Hematopoietic multipotent progenitor cell treated with erythropoietin and hydrocortisone succinate and interleukin-3 and kit ligand, for 8 days (in vitro differentiated cells): Measurements from ENCODE around the gene CDH23.

Experiments used
- DNase-seq: peaks from one replicate; pipeline ENCODE4 v3.0.0-alpha.2; 2015

Gene CDH23

DNA sequence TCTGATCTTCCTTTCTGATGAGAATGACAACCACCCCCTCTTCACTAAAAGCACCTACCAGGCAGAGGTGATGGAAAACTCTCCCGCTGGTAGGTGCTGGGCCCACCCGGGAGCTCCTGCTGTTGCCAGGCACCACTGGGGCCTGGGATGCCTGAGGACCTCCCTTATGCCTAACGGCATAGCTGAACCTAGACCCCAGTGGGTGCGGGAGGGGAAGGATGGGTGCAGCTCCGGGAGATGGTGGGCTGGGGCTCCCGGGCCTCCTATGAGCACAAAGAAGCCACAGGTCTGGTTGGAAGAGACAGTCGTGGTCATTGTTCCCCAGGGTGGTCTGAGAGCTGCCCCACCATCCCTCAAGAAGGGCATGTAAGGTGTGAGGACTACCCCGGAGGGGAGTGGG lies 392.2 kb downstream of the CDH23 start:
- no peak for DNase-seq

DNA sequence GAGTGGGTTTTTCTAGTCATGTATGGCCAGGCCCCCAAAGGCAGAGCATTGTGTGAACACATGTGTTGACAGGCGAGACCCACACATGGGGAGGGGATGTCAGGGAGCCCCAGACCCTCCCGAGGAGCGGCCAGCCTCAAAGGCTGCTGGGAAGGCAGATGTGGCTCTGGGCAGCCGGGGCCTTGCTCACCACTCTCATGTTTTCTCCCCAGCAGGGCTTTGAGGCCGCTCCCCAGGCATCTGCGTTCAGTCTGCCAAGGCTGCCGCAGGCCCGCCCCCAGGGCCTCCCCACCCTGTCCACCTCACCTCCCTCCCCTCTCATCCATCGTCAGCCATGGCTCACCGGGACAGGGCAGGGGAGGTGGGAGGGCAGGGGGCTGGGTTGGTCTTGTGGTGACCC lies 393.2 kb downstream of the CDH23 start:
- DNase-seq, result no peak

DNA sequence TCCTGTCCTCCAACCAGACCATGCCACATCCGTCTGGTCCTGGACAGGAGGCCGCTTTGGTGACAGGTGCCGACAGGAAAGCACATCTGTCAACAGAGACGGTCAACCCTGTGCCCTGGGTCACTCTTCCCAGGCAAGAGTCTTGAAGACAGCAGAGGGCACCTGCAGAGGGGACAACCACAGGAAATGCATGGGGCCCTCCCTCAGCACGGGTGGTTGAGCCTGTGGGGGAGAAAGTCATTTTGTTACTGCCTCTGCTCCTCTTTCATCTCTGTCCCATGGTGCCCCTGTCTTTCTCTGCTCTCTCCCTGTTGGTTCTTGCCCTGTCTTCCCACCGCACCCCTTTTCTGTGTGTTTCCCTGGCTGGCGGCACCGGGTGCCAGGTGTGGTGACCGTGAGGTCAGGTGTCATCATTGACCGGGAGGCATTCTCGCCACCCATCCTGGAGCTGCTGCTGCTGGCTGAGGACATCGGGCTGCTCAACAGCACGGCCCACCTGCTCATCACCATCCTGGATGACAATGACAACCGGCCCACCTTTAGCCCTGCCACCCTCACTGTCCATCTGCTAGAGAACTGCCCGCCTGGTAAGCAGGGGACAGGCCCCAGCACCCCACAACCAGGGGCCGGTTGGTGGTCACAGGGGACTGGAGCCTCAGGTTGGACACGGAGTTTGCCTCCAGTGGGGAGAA lies 394.2 kb downstream of the CDH23 start:
- no peak for DNase-seq

DNA sequence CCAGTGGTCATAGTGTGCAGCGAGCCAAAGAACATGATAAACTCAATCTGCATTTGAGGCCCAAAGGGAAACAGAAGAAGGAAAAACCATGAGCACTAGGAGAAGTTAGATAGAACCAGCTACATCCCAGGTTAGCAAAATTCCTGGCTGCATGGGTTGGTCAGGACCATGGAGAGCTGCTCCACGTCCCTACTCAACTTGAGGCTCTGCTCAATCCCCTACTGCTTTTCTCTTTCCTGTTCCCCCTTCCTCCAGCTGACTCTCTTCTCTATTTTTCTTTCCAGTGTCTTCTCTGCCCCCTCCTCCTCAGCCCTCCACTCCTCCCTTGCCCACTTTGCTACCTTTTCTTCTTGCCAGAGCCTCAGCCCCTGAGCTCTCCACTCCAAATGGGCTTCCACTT lies 398.5 kb downstream of the CDH23 start:
- DNase-seq, result peak; percentile 29

DNA sequence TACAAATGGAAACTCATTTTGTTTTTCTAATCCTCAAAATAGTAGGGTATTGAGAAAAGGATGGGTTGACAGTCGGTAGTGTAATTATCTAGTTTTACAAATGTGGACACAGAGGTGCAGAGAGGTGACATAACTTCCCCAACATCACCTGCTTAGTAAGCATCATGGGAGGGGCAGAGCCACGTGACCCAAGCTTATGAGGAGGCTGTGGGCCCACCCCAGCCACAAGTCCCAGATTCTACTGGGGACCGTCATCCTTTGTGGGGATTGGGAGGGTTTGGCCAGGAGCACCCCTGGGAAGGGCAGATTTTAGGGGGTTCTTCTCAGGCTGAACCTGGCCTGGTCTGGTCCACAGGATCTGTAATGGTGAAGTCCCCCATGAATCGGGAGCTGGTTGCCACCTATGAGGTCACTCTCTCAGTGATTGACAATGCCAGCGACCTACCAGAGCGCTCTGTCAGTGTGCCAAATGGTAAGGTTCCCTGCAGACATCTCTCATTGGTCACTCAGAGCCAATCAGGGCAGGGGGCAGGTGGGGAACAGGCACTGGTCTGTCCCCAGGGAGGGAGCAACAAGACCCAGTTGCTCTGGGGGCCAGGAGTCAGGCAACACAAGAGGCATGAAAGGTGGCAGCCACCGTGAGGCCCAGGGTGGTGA lies 400.2 kb downstream of the CDH23 start:
- no peak for DNase-seq

DNA sequence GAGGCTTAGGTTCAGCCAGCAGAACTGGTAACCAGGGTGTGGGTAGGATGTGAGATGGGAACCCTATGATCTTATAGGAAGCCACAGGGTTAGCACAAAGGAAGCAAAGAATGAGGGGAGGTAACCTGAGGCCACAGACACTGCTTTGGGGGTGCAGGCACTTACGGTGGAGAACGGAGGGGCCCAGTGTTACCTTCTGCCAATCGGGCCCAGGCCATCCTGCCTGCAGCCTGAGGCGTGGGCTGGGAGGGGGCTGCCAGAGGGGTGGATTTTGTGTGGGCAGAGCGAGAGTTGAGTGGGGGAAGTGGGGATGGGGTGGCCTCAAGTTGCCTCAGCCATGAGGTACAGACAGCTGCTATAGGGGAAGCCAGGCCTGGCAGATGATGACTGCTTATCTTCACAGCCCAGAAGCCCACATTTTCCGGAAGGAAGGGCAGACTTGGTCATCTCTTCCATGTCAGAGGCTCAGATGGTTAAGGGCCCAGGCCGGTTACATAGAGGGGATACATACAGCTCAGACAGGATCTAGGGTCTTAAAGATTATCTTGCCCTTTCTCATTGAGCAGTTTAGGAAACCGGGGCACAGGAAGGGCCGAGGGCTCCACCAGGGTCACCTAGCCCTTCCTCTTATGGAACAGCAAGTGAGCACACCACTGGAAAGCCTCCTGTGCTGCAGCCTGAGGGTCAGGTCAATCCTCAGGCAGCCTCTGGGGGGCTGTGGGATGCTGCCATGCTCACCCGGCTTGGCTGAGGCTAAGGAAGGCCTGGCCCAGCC lies 401.0 kb downstream of the CDH23 start:
- DNase-seq, result peak; percentile 94

DNA sequence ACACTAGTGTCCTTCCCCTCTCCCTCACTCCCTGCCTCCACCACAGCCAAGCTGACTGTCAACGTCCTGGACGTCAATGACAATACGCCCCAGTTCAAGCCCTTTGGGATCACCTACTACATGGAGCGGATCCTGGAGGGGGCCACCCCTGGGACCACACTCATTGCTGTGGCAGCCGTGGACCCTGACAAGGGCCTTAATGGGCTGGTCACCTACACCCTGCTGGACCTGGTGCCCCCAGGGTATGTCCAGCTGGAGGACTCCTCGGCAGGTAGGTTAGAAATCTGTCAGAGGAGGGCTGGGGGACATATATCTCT lies 401.5 kb downstream of the CDH23 start:
- DNase-seq, result no peak

DNA sequence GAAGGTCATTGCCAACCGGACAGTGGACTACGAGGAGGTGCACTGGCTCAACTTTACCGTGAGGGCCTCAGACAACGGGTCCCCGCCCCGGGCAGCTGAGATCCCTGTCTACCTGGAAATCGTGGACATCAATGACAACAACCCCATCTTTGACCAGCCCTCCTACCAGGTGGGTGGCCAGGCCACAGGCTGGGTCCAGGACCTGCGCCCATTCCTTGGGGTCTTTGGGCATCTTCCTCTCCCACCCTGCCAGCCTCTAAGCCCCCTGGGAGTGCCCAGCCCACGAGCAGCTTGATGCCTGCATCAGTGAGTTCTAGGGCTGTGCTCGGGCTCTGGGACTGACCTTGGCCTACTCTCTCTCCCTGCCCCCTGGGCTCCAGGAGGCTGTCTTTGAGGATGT lies 402.4 kb downstream of the CDH23 start:
- DNase-seq, result no peak

DNA sequence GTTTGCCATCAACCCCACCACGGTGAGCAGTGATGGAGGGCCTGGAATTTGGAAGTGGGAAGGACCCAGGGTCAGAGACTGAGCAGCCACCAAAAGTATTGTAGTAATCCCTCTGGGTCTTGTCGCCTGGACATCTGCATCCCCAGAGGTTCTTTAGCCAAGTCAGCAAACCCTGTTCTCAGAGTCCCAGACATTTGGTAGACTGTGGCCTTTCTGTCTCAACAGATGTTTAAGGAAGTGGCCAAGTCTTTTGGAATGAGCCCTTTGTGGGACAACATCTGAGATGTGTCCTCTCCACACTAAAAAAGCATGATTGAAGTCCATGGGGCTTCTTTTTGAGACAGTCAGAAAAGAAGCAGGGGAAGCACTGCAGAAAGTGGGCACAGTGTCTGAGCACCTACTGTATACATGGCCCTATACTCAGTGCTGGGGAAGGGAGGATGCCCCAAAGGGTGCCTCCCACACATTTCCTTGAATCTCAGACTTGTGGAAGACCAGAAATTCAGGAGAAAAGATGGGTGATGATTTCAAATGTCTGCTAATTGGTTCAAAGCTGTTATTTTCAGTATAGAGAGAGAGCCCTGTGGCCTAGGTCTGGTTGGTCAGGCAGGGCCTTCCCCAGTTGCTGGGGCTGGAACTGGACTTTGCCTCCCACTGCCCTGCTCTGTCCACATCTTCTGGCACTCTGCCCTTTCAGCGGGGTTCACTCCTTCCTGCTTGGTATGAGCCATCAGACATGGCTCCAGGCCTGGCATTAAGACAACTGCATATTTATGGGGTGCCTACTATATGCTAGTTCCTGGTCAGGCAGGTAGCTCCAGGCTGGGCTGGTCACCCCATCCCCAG lies 403.1 kb downstream of the CDH23 start:
- no peak for DNase-seq

DNA sequence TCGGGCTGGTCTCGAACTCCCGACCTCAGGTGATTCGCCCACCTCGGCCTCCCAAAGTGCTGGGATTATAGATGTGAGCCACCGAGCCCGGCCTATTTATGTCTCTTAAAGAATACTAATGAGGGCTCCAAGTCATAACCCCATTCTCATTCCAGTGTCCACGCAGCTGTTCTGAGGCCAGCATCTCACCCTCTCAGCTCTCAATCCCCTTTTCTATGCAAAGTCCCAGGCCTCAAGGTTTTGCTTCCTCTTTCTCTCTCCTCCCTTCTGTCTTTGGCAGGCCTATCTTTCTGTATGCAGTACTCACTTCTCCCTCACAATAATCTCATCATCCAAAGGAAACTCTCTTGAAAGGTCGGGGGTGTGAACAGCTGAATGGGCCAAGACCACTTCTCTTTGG lies 404.6 kb downstream of the CDH23 start:
- peak; percentile 12 for DNase-seq

DNA sequence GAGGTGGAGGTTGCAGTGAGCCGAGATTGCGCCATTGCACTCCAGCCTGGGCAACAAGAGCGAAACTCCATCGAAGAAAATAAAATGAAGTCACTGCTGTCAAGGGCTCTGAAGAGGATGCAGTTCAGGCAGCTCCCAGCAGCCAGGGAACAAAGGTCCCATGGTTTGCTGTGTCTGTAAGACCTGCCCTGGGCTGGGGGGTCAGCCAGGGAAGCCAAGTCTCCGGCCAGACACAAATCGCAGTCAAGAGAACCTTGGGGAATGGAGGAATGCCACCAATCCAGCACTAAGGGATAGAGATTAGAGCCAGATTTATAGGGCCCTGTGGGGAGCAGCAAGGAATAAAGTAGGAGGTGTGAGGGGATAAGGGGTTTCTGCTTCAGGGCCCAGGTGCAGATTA lies 405.5 kb downstream of the CDH23 start:
- DNase-seq, result no peak

DNA sequence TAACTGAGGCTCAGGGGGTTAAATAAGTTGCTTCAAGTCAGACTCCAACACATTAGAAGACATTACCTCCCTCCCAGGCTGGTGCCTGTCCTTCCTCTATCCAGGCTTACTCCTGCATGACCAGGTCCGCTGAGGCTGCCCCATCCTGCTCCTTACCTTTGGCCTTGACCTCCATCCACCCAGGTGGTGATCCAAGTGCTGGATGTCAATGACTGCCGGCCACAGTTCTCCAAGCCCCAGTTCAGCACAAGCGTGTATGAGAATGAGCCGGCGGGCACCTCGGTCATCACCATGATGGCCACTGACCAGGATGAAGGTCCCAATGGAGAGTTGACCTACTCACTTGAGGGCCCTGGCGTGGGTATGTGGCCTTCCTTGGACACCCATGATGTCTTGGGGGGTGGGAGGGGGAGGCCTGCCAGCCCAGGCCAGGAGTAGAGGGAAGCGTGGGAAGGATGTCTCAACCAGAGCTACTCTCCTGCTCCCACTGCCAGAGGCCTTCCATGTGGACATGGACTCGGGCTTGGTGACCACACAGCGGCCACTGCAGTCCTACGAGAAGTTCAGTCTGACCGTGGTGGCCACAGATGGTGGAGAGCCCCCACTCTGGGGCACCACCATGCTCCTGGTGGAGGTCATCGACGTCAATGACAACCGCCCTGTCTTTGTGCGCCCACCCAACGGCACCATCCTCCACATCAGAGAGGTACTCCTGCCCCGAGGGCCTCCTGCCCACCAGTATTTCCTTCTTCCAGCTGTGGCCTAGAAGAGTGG lies 406.2 kb downstream of the CDH23 start:
- no peak for DNase-seq

DNA sequence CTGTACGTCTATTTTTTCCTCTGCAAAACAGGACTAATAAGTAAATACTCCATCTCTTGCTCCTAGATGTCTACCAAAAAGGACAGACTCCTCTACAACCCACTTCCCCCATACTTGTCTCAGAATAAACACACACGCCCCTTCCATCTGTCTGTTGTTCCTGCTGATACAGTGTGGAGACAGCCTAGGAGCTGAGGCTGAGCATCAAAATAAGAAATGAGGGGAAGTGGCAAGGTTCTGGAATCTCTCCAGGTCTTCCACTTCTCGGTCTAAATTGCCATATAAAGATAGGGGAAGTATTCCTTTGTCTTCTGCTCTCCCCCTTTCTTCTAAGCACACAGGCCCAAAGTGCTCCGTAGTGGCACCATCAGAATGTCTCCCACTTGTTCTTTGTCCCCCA lies 407.4 kb downstream of the CDH23 start:
- peak; percentile 41 for DNase-seq

DNA sequence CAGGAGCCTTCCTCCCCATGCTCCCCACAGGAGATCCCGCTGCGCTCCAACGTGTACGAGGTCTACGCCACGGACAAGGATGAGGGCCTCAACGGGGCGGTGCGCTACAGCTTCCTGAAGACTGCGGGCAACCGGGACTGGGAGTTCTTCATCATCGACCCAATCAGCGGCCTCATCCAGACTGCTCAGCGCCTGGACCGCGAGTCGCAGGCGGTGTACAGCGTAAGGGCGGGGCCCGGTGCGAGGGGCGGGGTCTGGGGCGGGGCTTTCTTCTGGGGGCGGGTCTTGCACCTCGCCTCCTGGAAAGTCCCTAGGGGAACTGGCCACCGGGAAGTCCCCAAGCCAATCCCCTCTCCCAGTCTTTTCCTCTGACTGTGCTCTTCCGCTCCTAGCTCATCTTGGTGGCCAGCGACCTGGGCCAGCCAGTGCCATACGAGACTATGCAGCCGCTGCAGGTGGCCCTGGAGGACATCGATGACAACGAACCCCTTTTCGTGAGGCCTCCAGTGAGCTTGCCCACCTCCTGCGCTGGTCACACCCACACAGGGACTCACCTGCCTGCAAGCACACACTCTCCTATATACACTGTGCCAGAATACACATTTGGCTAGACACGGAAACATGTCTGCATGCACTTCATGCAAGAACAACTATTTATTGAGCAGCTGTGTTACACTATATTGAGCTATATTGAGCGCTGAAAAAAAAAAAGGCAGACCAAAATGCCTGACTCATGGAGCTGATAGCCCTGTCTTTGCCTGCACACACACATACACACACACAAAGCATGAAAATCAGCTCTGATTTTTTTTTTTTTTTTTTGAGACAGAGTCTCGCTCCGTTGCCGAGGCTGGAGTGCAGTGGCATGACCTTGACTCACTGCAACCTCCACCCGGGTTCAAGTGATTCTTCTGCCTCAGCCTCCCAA lies 409.3 kb downstream of the CDH23 start:
- DNase-seq, result no peak

DNA sequence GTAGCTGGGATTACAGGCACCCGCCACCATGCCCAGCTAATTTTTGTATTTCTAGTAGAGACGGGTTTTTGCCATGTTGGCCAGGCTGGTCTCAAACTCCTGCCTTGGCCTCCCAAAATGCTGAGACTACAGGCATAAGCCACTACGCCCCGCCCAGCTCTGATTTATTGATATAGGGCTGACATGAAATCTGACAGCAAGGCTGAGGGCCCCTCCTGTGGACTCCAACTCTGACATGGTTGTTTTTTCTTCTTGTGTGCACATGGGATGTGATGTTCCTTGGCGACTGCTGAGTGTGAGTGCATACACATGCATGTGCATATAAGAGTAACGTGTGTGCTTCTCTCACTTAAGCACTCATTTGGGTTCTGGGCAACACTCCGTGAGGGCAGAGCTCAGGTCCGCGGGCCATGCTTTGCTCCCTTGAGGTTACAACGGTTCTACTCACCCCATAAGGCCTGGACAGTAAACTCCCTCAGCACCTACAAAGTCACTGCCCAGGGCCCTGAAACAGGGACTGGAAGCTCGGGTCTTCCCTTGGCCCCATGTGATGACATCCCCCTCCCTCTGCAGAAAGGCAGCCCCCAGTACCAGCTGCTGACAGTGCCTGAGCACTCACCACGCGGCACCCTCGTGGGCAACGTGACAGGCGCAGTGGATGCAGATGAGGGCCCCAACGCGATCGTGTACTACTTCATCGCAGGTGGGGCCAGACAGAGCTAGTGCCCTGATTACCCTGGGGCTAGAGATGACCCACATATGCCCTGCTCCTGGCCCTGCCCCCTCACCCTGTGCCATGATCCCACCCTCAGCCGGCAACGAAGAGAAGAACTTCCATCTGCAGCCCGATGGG lies 410.2 kb downstream of the CDH23 start:
- DNase-seq, result no peak

DNA sequence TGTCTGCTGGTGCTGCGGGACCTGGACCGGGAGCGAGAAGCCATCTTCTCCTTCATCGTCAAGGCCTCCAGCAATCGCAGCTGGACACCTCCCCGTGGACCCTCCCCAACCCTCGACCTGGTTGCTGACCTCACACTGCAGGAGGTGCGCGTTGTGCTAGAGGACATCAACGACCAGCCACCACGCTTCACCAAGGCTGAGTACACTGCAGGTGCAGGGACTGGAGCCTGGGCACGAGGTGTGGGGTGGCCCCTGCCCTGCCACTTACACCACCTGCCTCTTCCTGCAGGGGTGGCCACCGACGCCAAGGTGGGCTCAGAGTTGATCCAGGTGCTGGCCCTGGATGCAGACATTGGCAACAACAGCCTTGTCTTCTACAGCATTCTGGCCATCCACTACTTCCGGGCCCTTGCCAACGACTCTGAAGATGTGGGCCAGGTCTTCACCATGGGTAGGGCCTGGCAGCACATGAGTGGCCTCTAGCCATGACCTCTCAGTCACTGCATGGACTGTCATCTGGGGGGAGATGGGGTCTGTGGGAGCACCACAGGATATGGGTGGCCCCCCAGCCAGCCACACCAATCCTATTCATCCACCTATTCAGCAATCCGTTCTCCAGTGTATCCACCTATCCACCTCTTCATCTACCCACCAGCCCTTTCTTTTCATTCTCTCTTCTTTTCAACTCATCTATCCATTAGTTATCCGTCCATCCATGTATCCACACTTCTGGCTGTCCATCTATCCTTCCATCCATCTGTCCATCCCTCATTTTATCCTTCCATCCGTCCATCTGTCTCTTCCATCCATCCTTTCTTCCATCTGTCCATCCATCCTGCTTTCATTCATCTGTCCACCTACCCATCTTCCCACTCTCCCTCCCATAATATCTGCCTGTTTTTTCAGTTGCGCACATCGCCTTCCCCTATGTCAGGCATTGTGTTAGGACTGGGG lies 411.1 kb downstream of the CDH23 start:
- DNase-seq, result no peak

DNA sequence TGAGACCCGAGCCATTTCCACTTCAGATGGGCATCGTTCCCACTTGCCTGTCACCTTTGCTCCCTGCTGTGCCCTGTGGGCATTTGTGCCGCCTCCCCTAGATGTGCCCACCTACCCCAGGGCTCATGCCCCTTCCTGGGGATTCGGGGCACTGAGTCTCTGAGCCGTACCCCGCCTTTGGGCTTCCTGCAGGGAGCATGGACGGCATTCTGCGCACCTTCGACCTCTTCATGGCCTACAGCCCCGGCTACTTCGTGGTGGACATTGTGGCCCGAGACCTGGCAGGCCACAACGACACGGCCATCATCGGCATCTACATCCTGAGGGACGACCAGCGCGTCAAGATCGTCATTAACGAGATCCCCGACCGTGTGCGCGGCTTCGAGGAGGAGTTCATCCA lies 412.9 kb downstream of the CDH23 start:
- no peak for DNase-seq

DNA sequence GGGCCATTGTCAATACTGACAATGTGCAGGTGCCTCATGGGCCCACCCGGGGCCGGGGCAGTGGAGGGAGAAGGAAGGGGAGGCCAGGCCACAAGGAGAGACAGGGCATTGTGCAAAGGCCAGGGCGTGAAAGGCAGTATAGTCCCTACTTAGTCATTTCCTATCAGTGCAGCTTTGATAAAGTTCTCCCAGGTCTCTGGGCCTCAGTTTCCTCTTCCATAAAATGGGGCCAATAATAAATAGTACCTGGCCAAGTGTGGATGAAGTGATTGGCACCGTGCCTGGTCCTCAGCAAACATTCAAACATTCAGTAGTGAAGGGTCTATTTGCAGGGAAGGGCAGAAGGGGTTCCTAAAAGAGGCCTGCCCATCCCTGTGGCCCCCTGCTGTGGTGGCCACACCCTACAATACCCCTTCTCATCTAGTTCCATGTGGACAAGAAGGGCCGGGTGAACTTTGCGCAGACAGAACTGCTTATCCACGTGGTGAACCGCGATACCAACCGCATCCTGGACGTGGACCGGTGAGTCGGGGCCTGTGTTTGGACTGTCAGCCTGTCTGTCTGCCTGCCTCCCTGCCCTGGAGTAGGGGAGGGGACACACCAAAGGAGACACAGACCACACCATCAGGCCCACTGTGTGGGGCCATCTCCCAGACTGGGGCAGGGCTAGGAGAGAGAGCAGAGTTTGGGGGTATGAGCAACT lies 413.5 kb downstream of the CDH23 start:
- peak; percentile 15 for DNase-seq

DNA sequence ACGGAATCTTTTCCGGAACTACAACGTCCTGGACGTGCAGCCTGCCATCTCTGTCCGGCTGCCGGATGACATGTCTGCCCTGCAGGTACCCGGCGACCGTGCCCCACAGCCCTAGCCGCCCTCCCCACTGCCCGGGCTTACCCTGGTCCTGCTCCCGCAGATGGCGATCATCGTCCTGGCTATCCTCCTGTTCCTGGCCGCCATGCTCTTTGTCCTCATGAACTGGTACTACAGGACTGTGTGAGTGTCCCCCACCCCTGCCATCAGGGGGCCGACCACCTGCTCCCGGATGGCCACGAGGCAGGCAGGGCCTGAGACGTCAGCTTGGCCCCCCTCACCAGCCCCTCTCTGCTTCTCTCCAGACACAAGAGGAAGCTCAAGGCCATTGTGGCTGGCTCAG lies 414.6 kb downstream of the CDH23 start:
- DNase-seq, result no peak
